A549 (cell line): ENCODE data around the gene CDC42SE2. TPM values are rescaled to one million over a fixed set of nuclear protein-coding genes. Genes with fewer than 3 reads are reported as not detected.
"Not testable (repeated sequence)": the region's sequence is repeated elsewhere in the genome, so short reads cannot be mapped to it uniquely, and the experiment has no call there.

Source experiments
- ATAC-seq, 2 experiments: fragments of 200-7000 bp in 1 of 2; fragments of >200 bp in 1 of 2; cut with Nextera tagmentation in 1 of 2; cut with Tn5 transposase in 1 of 2; 3 replicates each; pipeline versions ENCODE4 v1.8.0 to v1.9.1; 2018 to 2020; ENCODE audit warnings: mild to moderate bottlenecking in 1 of 2, moderate library complexity in 1 of 2
- CTCF ChIA-PET: fragments of 300-600 bp; sonication (Branson Sonifier 250); formaldehyde crosslinking; extraction: SDS; loops from one replicate; lab custom pipeline; 2021; ENCODE audit warnings: antibody characterized with exemption, inconsistent platforms; lab: Yijun Ruan, JAX
- POLR2A ChIA-PET: fragments of 350-600 bp; formaldehyde crosslinking; extraction: SDS; loops from one replicate; lab custom pipeline; 2021; ENCODE audit warnings: antibody characterized with exemption, inconsistent platforms; lab: Yijun Ruan, JAX
- DNase-seq, 2 experiments: peaks; one replicate each; pipeline versions ENCODE4 v3.0.0 to v3.0.0-alpha.2; 2011 to 2016; ENCODE audit warnings: low read depth in 1 of 2, low spot score in 1 of 2
- FAIRE-seq: peaks from 2 replicates; lab custom pipeline; 2011; peaks lifted over from hg19 to GRCh38; lab: Jason Lieb, UNC
- H3K27ac ChIP-seq, 2 experiments: fragments of >200 bp; sonication (Bioruptor Twin); formaldehyde crosslinking; 3 replicates each; pipeline ENCODE4 v1.5.1; 2016 to 2017
- H3K4me1 ChIP-seq: fragments of >200 bp; sonication (Bioruptor Twin); formaldehyde crosslinking; 3 replicates; pipeline ENCODE4 v1.6.1; 2016
- H3K4me2 ChIP-seq: fragments of >200 bp; sonication (Bioruptor Twin); formaldehyde crosslinking; 3 replicates; pipeline ENCODE4 v1.6.1; 2016
- H3K4me3 ChIP-seq: fragments of >200 bp; sonication (Bioruptor Twin); formaldehyde crosslinking; 3 replicates; pipeline ENCODE4 v1.5.1; 2016
- H3K9me3 ChIP-seq: fragments of >200 bp; sonication (Bioruptor Twin); formaldehyde crosslinking; 3 replicates; pipeline ENCODE4 v1.6.1; 2016
- BHLHE40 ChIP-seq: IDR thresholded peaks from 2 replicates; pipeline ENCODE4 v1.6.1; 2012; ENCODE audit warnings: low read depth, low read length, inconsistent platforms
- CBX2 ChIP-seq: fragments of 200-600 bp; sonication (generic); IDR thresholded peaks from 2 replicates; pipeline ENCODE4 v1.6.1; 2016; ENCODE audit warnings: low read depth, mild to moderate bottlenecking, borderline replicate concordance
- CBX8 ChIP-seq: fragments of 200-600 bp; sonication (generic); IDR thresholded peaks from 2 replicates; pipeline ENCODE4 v1.6.1; 2016
- CEBPB ChIP-seq, 2 experiments: fragments of >200 bp in 1 of 2; sonication (Bioruptor Twin) in 1 of 2; formaldehyde crosslinking in 1 of 2; IDR thresholded peaks; 2 replicates each; pipeline ENCODE4 v1.6.1; 2012 to 2016
- CHD2 ChIP-seq: fragments of 150-350 bp; IDR thresholded peaks from 2 replicates; pipeline ENCODE4 v1.6.1; 2014; ENCODE audit warnings: low read length; ENCODE audit not compliant: partially characterized antibody
- CHD4 ChIP-seq: fragments of 200-600 bp; sonication (generic); IDR thresholded peaks from 2 replicates; pipeline ENCODE4 v1.6.1; 2016; ENCODE audit warnings: antibody characterized with exemption, mild to moderate bottlenecking, borderline replicate concordance
- EHF ChIP-seq: fragments of 250-450 bp; sonication (Bioruptor Pico); IDR thresholded peaks from 2 replicates; pipeline ENCODE4 v1.5.0; 2020; ENCODE audit warnings: mild to moderate bottlenecking
- EP300 ChIP-seq, 2 experiments: fragments of >200 bp; sonication (Bioruptor Twin); formaldehyde crosslinking; IDR thresholded peaks; 2 replicates in 1 of 2; 3 replicates in 1 of 2; pipeline ENCODE4 v1.6.1; 2016 to 2017
- FOXS1 ChIP-seq: fragments of 250-450 bp; sonication (Bioruptor Pico); IDR thresholded peaks from 2 replicates; pipeline ENCODE4 v1.5.0; 2020; ENCODE audit warnings: mild to moderate bottlenecking, moderate library complexity
- HDAC2 ChIP-seq: fragments of 200-600 bp; sonication (generic); IDR thresholded peaks from 2 replicates; pipeline ENCODE4 v1.6.1; 2016
- HOXA7 ChIP-seq: fragments of 250-450 bp; sonication (Bioruptor Pico); IDR thresholded peaks from 2 replicates; pipeline ENCODE4 v1.5.0; 2020; ENCODE audit warnings: mild to moderate bottlenecking, moderate library complexity
- HOXB13 ChIP-seq: fragments of 250-450 bp; sonication (Bioruptor Pico); IDR thresholded peaks from 2 replicates; pipeline ENCODE4 v1.5.0; 2020; ENCODE audit warnings: low read depth, mild to moderate bottlenecking, moderate library complexity
- HOXB5 ChIP-seq: fragments of 250-450 bp; sonication (Bioruptor Pico); IDR thresholded peaks from 2 replicates; pipeline ENCODE4 v1.5.0; 2020; ENCODE audit warnings: mild to moderate bottlenecking, moderate library complexity
- MAZ ChIP-seq: fragments of 150-350 bp; IDR thresholded peaks from 2 replicates; pipeline ENCODE4 v1.6.1; 2014; ENCODE audit warnings: antibody characterized with exemption, low read depth, low read length, borderline replicate concordance
- NPAS2 ChIP-seq: fragments of 250-450 bp; sonication (Bioruptor Pico); IDR thresholded peaks from 2 replicates; pipeline ENCODE4 v1.8.0; 2022; ENCODE audit warnings: mild to moderate bottlenecking, moderate library complexity, borderline replicate concordance
- PBX3 ChIP-seq: IDR thresholded peaks from 2 replicates; pipeline ENCODE4 v1.6.1; 2012
- PHF8 ChIP-seq: fragments of 200-600 bp; sonication (generic); IDR thresholded peaks from 2 replicates; pipeline ENCODE4 v1.6.1; 2016; ENCODE audit warnings: low read depth, mild to moderate bottlenecking, antibody characterized with exemption, moderate library complexity, borderline replicate concordance
- POLR2A ChIP-seq: IDR thresholded peaks from 2 replicates; pipeline ENCODE4 v1.6.1; 2012; ENCODE audit warnings: mild to moderate bottlenecking, low read length
- POLR2AphosphoS2 ChIP-seq: conservative IDR thresholded peaks from 2 replicates; pipeline ENCODE4 v1.6.1; 2012; ENCODE audit warnings: low read length, improper control_type of control experiment, inconsistent platforms
- RNF2 ChIP-seq: fragments of 200-600 bp; sonication (generic); IDR thresholded peaks from 2 replicates; pipeline ENCODE4 v1.6.1; 2016; ENCODE audit warnings: low read depth, mild to moderate bottlenecking, antibody characterized with exemption, moderate library complexity, borderline replicate concordance
- SMC3 ChIP-seq: fragments of >200 bp; sonication (Bioruptor Twin); formaldehyde crosslinking; IDR thresholded peaks from 3 replicates; pipeline ENCODE4 v1.6.1; 2018; ENCODE audit warnings: inconsistent platforms
- SREBF2 ChIP-seq: fragments of 450-650 bp; IDR thresholded peaks from 2 replicates; pipeline ENCODE4 v1.6.1; 2014; ENCODE audit warnings: mild to moderate bottlenecking, moderate library complexity
- TP53 ChIP-seq: fragments of 250-450 bp; sonication (Bioruptor Pico); IDR thresholded peaks from 2 replicates; pipeline ENCODE4 v1.5.0; 2021; ENCODE audit warnings: mild to moderate bottlenecking, moderate library complexity
- ZFP36 ChIP-seq: fragments of 450-650 bp; IDR thresholded peaks from 2 replicates; pipeline ENCODE4 v1.6.1; 2014; ENCODE audit warnings: borderline replicate concordance; ENCODE audit not compliant: partially characterized antibody
- ZNF302 ChIP-seq: fragments of 250-450 bp; sonication (Bioruptor Pico); IDR thresholded peaks from 2 replicates; pipeline ENCODE4 v1.9.0; 2021; ENCODE audit warnings: inconsistent platforms, mild to moderate bottlenecking, moderate library complexity
- ZSCAN20 ChIP-seq: fragments of 250-450 bp; sonication (Bioruptor Pico); IDR thresholded peaks from 2 replicates; pipeline ENCODE4 v1.8.0; 2022; ENCODE audit warnings: mild to moderate bottlenecking, moderate library complexity
- WGBS: methylation state at CpG from one replicate; pipeline ENCODE4 v1.1.6; 2017; ENCODE audit errors: missing lambda C conversion rate; 5-methylcytosine and 5-hydroxymethylcytosine counted together
- polyA plus RNA-seq, 4 experiments: library from polyadenylated mRNA; depleted of rRNA in 3 of 4; stranded (reverse); fragments of >200 nt; fragmentation: RNase III in 1 of 4; extraction: RNeasy Plus Mini Kit Qiagen cat#74134 plus additional on column Dnase treatment in 1 of 4; gene quantifications; 2 replicates in 3 of 4; 3 replicates in 1 of 4; pipeline ENCODE4 v1.2.3, GENCODE V29; 2011 to 2017
- TF ChIP-seq, protein P1 (sequence below): fragments of 450-650 bp; IDR thresholded peaks from 2 replicates; pipeline ENCODE4 v1.6.1; 2014; ENCODE audit warnings: antibody characterized with exemption
- TF ChIP-seq, protein P2 (sequence below): IDR thresholded peaks from 2 replicates; pipeline ENCODE4 v1.6.1; 2012
- TF ChIP-seq, protein P3 (sequence below): fragments of >200 bp; sonication (Bioruptor Twin); formaldehyde crosslinking; IDR thresholded peaks from 3 replicates; pipeline ENCODE4 v1.6.1; 2016
- TF ChIP-seq, protein P4 (sequence below): fragments of >200 bp; sonication (Bioruptor Twin); formaldehyde crosslinking; IDR thresholded peaks from 3 replicates; pipeline ENCODE4 v1.5.1; 2016

CDC42SE2 gene
- polyA plus RNA-seq, 2 of the 4 experiments (the other 2 are of a cell fraction), result 25.8 to 66.4 TPM

DNA sequence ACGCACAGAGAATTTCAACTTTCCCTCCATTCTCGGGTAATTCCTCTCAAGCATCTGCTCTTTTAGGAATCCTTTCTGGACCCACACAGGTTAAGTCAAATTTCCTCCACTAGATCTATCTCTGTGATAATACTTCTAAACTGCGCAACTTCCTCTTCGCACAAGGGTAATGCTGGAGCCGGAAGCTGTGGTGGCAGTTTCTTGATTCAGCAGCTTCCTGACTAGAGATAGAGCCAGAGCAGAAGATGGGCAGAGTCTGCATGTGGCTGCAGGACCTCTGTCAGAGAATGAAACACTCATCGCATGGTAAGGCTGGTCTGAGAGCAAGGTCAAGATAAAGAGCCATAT is 11.1 kb upstream of the CDC42SE2 start:
- no peaks in the 10 kb centered on the region for H3K4me1 ChIP-seq
- ChIA-PET CTCF (no interaction called here), POLR2A (interaction anchor here (0.6 to 1.3 kb wide), 2 partner anchors 12 to 14 kb away, joined by 4 read pairs; partner anchors contain the start of gene CDC42SE2)
- no peak overlapping the region for H3K4me2 ChIP-seq
- no peak for ATAC-seq
- WGBS, result 80% methylated on average over 6 of the region's 6 CpGs
- H3K9me3 ChIP-seq, result no peaks in the 10 kb centered on the region
- no peak overlapping the region for H3K4me3 ChIP-seq
- FAIRE-seq, result no peak
- DNase-seq, result no peak
- no peak overlapping the region for H3K27ac ChIP-seq
- no peak for TF ChIP-seq HDAC2
- no peak for TF ChIP-seq HOXB5 (CRISPR knock-in tag)
- no peak for TF ChIP-seq TP53 (CRISPR knock-in tag)
- no peak for TF ChIP-seq POLR2A
- no peak for TF ChIP-seq NPAS2
- no peak for TF ChIP-seq HOXA7 (CRISPR knock-in tag)
- no peak for TF ChIP-seq CBX8
- TF ChIP-seq CEBPB (IDR thresholded peaks at IDR 0.05), result no peak
- TF ChIP-seq MAZ, result no peak
- no peak for TF ChIP-seq EHF (CRISPR knock-in tag)
- TF ChIP-seq SMC3, result no peak
- no peak for TF ChIP-seq ZSCAN20
- no peak for TF ChIP-seq CHD2
- no peak for TF ChIP-seq ZNF302 (CRISPR knock-in tag)
- no peak for TF ChIP-seq PBX3
- no peak for TF ChIP-seq PHF8
- TF ChIP-seq RNF2, result no peak

GRCh38 chr5:131254025-131254424 is 9.8 kb upstream of the CDC42SE2 start:
- 92% methylated on average over 10 of the region's 10 CpGs for WGBS
- not testable (repeated sequence) for FAIRE-seq
- CTCF ChIA-PET, result interaction anchor here (0.5 kb wide), 1 partner anchor 184 kb away, joined by 3 read pairs; no protein-coding TSS in a partner anchor

DNA sequence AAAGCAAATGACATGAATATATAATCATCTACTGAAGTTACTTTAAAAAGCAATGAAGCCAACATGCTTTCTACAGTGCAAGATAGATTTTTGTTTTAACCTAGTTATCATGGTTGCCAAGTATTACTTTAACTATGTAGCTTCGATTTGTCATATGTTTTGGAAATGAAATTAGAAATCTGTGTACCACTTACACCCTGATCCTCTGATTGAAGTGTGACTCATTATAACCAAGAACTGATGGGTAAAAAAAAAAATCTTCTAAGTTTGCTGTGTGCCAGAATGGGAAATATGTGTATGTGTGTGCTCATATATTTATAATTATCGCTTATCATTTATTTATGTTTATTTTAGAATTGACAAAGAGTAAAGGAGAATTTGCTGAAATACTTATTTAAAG is 9.1 kb upstream of the CDC42SE2 start:
- no peak for TF ChIP-seq HOXB5 (CRISPR knock-in tag)
- no peak for TF ChIP-seq CBX2
- no peak for TF ChIP-seq PBX3
- TF ChIP-seq NPAS2, result no peak
- no peak for TF ChIP-seq FOXS1 (CRISPR knock-in tag)
- TF ChIP-seq RNF2, result no peak
- TF ChIP-seq SREBF2, result no peak
- TF ChIP-seq ZFP36, result no peak
- TF ChIP-seq, protein P1, sequence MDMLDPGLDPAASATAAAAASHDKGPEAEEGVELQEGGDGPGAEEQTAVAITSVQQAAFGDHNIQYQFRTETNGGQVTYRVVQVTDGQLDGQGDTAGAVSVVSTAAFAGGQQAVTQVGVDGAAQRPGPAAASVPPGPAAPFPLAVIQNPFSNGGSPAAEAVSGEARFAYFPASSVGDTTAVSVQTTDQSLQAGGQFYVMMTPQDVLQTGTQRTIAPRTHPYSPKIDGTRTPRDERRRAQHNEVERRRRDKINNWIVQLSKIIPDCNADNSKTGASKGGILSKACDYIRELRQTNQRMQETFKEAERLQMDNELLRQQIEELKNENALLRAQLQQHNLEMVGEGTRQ, result no peak
- no peak for TF ChIP-seq HOXB13 (CRISPR knock-in tag)
- TF ChIP-seq, protein P2, sequence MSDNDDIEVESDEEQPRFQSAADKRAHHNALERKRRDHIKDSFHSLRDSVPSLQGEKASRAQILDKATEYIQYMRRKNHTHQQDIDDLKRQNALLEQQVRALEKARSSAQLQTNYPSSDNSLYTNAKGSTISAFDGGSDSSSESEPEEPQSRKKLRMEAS, result no peak
- no peak for TF ChIP-seq POLR2AphosphoS2
- no peak for TF ChIP-seq BHLHE40
- TF ChIP-seq CHD4, result no peak
- TF ChIP-seq EP300 (IDR thresholded peaks at IDR 0.05), result no peak
- TF ChIP-seq, protein P3, sequence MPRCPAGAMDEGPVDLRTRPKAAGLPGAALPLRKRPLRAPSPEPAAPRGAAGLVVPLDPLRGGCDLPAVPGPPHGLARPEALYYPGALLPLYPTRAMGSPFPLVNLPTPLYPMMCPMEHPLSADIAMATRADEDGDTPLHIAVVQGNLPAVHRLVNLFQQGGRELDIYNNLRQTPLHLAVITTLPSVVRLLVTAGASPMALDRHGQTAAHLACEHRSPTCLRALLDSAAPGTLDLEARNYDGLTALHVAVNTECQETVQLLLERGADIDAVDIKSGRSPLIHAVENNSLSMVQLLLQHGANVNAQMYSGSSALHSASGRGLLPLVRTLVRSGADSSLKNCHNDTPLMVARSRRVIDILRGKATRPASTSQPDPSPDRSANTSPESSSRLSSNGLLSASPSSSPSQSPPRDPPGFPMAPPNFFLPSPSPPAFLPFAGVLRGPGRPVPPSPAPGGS, result no peak
- no peak for TF ChIP-seq SMC3
- TF ChIP-seq, protein P4, sequence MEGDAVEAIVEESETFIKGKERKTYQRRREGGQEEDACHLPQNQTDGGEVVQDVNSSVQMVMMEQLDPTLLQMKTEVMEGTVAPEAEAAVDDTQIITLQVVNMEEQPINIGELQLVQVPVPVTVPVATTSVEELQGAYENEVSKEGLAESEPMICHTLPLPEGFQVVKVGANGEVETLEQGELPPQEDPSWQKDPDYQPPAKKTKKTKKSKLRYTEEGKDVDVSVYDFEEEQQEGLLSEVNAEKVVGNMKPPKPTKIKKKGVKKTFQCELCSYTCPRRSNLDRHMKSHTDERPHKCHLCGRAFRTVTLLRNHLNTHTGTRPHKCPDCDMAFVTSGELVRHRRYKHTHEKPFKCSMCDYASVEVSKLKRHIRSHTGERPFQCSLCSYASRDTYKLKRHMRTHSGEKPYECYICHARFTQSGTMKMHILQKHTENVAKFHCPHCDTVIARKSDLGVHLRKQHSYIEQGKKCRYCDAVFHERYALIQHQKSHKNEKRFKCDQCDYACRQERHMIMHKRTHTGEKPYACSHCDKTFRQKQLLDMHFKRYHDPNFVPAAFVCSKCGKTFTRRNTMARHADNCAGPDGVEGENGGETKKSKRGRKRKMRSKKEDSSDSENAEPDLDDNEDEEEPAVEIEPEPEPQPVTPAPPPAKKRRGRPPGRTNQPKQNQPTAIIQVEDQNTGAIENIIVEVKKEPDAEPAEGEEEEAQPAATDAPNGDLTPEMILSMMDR, result no peak
- H3K4me2 ChIP-seq, result no peak overlapping the region
- no peaks in the 10 kb centered on the region for H3K4me1 ChIP-seq
- 81% methylated on average over 2 of the region's 2 CpGs for WGBS
- ATAC-seq, result no peak
- no peaks in the 10 kb centered on the region for H3K9me3 ChIP-seq
- CTCF ChIA-PET, result interaction anchor here (0.6 to 0.8 kb wide), 2 partner anchors 10 to 1548 kb away, joined by 3 to 4 read pairs; no protein-coding TSS in a partner anchor
- H3K4me3 ChIP-seq, result no peak overlapping the region
- H3K27ac ChIP-seq, result no peak overlapping the region
- no peak for DNase-seq
- no peak for FAIRE-seq
- POLR2A ChIA-PET, result no interaction called here

More at GRCh38 chr5:131254025-131254424, 9.8 kb upstream of the CDC42SE2 start:
- DNase-seq, H3K27ac ChIP-seq, ATAC-seq, POLR2A ChIA-PET, H3K4me1 ChIP-seq, H3K9me3 ChIP-seq, H3K4me3 ChIP-seq, H3K4me2 ChIP-seq: not testable (repeated sequence)
